ENCODE measurements around the gene CHST12.
"Not testable (repeated sequence)": the region's sequence is repeated elsewhere in the genome, so short reads cannot be mapped to it uniquely, and the experiment has no call there.

Gene CHST12

DNA sequence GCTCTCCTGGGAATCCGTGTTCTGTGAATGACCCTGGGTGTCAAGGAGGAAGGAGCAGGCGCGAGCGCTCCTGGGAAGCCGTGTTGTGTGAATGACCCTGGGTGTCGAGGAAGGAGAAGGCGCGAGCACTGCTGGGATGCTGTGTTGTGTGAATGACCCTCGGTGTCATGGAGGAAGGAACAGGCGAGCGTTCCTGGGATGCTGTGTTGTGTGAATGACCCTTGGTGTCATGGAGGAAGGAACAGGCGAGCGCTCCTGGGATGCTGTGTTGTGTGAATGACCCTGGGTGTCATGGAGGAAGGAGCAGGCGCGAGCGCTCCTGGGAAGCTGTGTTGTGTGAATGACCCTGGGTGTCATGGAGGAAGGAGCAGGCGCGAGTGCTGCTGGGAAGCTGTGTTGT lies 25.3 kb upstream of the CHST12 start:
- DNase-seq (ENCODE audit: low read depth in 2 of 2) = not testable (repeated sequence)

DNA sequence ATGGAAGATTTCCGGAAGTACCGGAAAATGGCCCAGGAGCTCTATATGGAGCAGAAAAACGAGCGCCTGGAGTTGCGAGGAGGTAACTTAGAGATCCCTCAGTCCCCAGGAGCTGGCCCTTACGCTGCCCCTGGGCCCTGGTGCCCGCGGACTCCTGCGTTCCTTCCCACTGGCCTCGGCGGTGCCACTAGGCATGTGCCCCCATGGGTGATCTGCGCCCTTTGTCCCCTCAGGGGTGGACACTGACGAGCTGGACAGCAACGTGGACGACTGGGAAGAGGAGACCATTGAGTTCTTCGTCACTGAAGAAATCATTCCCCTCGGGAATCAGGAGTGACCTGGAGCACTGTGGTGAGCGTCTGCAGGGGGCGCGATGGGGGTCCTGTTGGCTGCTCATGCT lies 24.2 kb upstream of the CHST12 start:
- DNase-seq (ENCODE audit: low read depth in 2 of 2) = no peak

DNA sequence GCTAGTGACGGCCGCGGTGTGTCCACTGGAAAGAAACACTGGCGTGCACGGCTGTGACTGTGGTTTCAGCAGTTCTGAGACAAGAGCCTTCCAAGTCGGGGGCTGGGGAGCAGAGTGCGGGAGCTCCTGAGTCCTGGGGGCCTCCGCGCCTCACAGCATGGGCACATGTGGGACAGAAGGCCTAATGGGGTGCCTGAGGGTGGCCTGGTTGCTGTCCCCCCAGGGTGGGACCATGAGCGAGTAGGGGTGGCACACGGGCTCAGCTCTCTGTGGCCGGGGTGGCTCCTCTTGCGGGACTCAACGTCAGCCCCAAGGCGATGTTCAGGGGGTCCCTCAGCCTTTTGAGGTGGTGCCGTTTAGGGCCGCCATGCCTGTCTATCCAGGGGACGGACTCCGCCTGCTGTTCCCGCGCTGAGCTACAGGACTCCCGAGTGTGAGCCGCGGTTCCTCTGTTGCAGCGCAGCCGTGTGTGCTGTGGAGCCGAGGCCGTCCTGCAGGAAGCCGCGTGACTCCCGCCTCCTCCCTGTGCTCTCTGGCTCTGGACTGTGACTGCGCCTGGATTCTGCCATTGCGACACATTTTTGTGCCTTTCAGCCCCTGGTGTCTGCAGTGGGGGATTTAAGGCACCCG lies 23.5 kb upstream of the CHST12 start:
- no peak for DNase-seq (ENCODE audit: low read depth in 2 of 2)

DNA sequence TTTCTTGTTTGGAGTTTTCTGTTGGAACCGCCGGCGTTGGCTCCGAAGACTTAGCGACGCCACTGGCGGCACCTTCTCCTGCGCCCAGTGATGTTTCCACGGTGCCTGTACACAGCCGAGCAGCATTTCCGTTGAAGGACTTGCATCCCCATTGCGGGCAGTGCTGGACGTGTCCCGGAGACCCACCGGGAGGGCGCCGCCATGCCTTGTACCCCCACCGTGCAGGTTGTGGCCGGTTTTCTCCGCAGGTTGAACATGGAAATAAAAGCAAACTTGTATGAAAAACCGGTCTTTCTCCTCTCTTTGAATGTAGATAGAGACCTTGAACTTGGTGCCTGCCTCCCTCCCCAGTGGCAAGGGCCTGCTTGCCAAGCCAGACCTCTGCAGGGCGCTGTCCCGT lies 22.9 kb upstream of the CHST12 start:
- no peak for DNase-seq (ENCODE audit: low read depth in 2 of 2)

DNA sequence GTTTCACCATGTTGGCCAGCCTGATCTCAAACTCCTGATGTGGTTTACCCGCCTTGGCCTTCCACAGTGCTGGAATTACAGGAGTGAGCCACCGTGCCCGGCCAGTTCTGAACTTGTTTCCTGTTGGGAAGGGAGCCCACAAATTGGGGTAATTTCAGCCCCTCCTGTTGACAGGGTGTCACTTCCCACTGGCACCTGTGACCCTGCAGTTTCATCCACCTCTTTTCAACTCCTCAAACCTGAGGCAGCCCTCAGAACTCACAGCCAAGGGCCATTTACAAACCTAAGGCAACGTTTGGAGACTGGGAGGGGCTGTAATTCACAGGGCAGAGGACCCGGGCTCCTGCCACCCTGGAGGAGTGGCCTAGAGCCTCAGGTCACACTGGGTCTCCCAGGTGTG lies 22.2 kb upstream of the CHST12 start:
- DNase-seq (ENCODE audit: low read depth in 2 of 2) = no peak

DNA sequence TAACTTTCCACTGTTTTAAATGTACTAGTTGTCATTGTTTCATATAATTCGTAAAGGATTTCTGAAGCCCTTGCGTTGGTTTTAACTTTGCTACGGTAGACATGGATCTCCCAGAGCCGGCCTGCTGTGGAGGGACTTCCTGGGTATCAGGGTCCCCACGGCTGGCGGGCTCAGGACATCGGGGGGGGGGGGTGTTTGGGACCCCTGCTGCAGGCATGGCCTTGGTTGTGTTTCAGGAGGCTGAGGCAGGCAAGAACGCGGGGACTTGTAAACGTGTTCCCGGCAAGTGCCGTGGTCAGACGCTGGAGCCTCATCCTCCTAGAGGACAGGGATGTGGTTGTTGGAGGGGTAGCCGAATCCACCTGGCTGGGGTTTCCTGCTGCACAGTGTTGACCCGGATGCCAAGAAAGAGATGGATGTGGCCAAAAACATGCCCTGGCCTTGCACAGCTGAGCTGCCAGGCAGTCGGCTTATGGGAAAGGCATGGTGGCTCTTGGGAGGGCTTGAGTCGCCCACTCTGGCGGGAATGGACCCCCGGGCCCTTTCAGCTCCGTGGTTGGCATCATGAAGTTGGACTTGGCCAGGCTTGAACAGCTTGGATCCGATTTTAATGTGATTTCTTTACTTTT lies 21.4 kb upstream of the CHST12 start:
- DNase-seq (ENCODE audit: low read depth in 2 of 2) = no peak

DNA sequence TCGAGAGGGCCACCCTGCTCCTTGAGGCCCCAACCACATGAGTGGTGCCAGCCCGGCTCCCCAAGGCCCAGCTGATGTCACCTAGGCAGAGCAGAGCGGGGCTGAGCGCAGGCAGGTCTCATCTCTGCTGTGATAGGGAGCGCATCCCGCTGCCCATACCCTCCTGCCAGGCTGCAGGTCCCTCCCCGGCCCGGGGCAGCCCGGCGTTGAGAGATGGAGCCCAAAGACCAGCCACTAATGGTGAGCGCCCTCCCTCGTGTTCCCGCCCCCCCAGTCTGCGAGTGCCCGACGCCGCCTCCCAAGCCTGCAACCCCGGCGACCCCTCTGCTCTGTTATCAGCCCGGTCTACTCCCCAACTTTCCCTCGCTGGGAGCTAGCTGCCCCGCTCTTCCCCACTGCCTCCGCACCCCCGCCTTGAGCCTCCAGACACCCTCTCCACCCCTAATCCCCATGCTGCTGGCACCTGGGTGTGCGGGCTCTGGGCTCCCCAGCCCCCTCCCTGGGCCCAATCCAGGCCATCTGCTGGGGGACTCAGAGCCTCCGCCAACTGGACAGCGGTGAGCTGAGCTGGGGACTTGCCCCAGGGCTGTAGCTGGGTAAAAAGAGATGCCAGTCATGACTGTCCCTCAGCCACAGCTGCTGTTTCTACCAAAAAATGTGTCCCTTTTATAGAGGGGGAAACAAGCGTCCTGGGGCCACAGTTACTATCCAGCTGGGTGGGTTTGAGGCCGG lies 19.7 kb upstream of the CHST12 start:
- DNase-seq (ENCODE audit: low read depth in 2 of 2) = no peak

DNA sequence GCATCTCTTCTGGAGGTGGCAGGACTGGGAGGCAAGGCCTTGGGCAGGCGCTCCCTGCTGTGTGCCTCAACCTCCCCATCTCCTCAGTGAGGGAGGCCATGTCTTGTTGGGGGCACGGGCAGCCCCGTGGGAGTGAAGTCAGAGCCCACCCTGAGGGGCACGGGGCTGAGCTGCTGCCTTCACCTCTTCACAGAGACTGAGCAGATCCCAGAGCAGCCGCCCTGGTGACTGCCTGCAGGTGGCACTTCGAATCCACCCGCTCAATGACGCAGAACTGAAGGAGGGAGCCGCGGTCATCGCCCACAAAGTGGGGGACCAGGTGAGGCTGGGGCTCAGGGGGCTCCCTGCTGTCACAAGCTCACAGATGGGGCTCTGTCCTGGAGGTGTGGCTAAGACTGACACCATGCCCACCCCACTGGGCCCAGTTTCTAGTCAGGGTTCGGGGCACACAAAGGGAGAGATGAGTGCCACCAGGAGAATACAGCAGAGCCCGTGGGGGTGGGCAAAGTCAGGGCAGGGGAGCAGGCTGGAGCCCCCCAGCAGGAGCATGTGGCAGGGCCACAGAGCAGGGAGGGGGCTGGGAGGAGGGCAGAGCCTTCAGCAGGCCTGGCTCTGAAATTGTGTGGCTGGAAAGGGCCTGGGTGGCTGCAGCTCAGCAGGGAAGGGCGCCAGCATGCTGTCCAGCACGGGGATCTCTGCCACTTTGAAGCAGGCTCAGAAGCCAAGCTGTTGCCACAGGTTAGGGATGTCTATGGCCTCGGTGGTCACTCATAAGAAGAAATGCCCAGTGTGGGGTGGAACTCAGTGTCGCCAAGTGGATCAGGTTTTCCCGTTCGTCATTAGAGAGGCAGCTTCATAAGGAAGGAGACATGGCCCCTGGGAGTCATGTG lies 18.8 kb upstream of the CHST12 start:
- no peak for DNase-seq (ENCODE audit: low read depth in 2 of 2)

DNA sequence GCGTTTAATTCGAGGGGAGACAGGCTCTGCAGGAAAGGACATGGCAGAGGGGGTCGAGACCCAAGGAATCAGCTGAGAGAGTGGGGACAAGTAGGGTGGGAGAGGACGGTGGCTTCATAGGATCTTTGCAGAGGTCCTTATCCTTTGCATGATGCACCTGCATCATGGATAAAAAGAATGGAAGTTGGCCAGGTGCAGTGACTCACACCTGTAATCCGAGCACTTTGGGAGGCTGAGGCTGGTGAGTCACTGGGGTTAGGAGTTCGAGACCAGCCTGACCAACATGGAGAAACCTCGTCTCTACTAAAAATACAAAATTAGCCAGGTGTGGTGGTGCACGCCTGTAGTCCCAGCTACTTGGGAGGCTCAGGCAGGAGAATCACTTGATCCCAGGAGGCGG lies 17.3 kb upstream of the CHST12 start:
- DNase-seq (ENCODE audit: low read depth in 2 of 2) = not testable (repeated sequence)

DNA sequence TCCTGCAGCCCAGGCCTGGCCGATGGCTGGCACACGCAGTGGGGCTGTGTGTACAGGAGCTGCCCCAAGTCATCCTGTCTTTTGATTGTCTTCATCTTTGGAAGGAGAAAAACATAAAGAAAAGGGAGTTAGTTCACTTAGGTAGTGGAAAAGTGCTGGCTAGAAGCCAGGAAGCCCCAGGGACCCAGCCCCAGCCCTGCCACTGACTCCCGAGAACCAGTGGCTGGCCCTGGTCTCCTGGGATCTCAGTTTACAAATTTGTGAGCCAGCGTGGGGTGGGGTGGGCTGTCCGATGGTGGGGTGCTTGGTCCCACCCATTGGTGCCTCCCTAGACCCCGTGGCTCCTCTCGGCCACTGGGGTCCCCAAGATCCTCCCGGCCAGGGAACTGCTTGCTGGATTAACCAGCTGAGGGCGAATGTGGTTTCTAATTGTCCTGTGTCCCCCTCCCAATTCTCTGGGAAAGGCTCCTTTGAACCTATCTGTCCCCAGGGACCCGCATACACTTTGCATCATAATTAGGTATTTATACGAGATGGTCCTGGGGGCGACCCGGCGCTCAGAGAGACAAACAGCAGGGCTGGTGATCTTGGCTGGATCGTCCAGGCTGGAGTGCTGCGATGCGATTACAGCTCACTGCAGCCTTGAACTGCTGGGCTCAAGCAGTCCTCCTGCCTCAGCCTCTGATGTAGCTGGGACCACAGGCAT lies 16.3 kb upstream of the CHST12 start:
- DNase-seq (ENCODE audit: low read depth in 2 of 2) = no peak

DNA sequence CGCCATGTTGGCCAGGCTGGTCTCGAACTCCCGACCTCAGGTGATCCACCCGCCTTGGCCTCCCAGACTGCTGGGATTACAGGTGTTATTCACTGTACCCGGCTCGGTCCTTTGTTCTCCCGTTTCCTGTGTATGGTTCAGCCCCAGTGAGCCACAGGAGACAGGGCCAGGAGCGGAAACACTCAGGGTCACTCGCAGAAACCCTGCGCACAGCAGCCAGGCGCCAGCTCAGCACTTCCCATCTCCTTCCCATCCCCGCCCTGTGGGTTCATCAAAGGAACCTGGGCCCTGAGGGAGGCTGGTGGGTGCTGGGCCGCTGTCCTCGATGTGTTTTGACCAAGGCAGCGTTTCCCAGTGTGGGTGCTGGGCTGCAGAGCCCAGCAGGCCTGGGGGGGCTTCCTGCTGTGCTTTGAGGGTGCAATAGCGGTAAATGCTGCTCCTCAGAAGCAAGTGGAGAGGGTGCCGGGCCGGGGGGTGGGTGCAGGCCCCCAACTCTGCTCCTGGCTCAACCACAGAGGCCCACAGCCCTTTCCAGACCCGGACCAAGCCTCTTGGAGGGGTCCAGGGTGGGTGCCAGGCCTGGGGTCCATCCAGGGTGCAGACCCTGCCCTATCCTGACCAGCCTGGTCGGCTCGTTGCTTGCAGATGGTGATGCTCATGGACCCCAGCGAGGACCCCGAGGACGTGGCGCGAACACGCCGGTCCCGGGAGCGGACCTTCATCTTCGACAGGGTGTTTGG lies 15.3 kb upstream of the CHST12 start:
- no peak for DNase-seq (ENCODE audit: low read depth in 2 of 2)

DNA sequence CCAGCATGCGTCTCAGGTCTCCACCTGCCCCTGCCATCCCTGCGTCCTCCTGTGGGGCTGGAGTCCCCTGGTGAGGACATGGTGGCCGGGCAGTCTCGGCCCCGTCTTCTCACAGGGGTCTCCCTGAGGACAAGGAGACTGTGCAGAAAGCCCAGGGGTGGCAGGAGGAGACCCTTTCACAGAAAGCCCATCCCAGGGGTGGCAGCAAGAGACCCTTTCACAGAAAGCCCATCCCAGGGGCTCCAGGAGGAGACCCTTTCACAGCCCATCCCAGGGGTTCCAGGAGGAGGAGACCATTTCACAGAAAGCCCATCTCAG lies 14.8 kb upstream of the CHST12 start:
- DNase-seq (ENCODE audit: low read depth in 2 of 2) = no peak

DNA sequence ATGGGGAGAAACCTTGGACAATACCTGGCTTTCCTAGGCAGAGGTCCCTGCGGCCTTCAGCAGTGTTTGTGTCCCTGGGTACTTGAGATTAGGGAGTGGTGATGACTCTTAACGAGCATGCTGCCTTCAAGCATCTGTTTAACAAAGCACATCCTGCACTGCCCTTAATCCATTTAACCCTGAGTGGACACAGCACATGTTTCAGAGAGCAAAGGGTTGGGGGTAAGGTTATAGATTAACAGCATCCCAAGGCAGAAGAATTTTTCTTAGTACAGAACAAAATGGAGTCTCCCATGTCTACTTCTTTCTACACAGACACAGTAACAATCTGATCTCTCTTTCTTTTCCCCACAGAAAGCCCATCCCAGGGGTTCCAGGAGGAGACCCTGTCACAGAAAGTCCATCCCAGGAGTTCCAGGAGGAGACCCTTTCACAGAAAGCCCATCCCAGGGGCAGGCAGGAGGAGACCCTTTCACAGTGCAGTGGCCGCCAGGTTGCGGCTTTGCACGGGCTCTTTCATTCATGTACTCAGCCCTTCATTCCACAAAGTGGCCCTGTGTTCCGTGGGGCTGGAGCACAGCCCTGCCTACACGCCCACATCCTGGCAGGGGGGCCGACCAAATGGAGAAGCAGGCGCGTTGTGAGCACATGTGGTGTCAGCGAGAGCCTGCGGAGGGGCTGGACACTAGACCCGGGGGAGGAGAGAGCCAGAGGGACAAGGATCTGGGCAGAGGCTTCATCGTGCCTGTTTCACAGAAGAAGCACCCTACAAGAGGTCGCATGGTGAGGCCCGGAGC lies 13.2 kb upstream of the CHST12 start:
- peak in 1 of 2 experiments; percentile 4 for DNase-seq (ENCODE audit: low read depth in 2 of 2)

DNA sequence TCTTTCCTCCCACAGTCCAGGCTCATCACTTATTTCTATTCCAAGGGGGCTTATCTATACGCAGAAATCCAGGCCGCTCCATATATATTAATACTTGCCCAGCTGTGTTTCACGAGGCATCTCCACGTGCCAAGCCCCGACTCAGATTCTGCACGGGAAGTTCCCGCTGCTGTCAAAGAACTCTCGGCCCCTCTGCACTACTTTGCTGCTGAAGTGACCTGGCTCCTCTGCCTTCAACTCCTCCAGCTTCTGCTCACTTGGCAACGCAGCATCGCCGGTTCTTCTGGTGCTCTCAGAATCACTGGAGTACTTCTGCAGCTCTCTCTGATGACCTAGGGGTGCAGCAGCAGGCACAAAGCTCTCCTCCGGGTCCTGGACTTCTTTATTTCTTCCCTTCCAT lies 9.7 kb upstream of the CHST12 start:
- DNase-seq (ENCODE audit: low read depth in 2 of 2) = no peak

DNA sequence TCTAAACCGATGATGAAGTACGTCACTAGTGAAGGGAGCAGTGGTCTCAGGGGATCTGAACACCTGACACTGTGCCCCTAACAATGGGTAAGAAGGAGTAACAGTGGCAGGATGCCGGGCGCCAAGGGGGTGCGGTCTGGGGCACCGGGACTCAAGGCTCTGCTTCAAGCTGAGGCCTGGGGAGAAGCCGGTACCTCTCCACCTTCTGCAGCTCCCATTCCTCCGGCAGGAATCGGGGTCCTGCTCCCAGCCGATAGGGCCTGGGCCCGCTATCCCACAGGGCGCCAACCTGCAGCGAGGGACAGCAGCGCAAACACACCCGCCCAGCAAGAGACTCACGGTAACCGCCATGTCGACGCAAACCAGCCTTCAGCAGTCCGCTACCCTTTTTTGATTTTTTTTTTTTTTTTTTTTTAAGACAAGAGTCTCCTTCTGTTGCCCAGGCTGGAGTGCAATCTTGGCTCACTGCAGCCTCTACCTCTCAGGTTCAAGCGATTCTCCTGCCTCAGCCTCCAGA lies 8.8 kb upstream of the CHST12 start:
- DNase-seq (ENCODE audit: low read depth in 2 of 2) = no peak

DNA sequence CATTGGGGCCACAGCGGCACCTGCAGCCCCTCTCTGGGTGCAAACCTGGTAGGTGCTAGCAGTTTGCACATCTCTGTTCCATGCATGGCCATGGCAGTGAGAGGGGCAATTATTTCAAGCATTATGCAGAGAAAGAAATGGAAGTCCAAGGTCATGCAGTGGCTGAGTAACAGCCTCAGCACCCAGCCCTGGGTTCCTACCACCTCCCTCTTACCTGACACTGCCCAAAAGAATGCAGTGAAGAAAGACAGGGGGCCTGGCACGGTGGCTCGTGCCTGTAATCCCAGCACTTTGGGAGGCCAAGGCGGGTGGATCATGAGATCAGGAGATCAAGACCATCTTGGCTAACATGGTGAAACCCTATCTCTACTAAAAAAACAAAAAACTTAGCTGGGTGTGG lies 4.9 kb upstream of the CHST12 start:
- DNase-seq (ENCODE audit: low read depth in 2 of 2) = no peak

DNA sequence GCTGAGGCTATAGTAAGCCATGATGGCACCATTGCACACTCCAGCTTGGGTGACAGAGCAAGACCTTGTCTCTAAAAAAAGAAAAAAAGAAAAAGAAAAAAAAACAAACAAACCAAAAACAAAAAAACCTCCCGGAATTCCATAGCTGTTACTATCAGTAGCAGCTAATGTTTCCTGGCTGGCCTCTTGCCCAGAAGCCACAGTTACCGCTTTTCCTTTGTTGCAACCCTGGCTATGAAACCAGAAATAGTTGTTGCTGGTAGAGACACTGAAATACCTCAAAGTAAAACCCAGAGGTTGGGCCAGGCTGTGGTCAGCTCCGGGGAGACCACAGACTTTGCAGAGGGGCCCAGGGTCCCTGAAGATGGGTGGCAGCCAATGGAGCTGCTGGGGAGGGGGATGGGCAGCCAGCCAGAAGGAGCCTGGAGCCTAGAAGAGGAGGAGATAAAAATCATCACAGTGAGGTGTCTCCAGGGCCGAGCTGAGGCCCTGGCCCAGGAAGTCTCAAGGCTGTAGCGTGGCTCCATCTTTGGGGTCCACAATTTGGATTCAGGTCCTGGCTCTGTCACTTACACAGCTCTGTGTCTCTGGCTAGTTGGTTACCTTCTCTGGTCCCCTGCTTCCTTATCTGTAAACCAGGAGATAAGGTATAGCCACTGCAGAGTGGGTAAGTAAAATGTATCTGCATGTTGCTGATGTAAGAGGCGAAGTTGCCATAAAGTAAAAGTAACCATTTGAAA lies 3.4 kb upstream of the CHST12 start:
- peak; percentile 99 for DNase-seq (ENCODE audit: low read depth in 2 of 2)

DNA sequence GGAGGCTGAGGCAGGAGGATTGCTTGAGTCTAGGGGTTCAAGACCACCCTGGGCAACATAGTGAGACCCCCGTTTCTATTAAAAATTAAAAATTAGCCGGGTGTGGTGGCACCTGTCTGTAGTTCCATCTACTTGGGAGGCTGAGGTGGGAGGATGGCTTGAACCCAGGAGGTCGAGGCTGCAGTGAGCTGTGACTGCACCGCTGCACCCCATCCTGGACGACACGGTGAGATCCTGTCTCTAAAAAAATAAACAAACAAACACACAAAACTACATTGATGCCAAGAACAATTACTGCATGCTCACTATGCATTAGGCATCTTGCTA lies 761 bp upstream of the CHST12 start:
- DNase-seq (ENCODE audit: low read depth in 2 of 2) = no peak
